Activated CD8-positive, alpha-beta T cell treated with anti-CD3 and anti-CD28 coated beads, Interleukin-2, amount 10 ng/mL, durations not matched to agents 7 days and 5 days (primary cell): ENCODE data around the gene CCR5. TPM values are rescaled to one million over a fixed set of nuclear protein-coding genes. Genes with fewer than 3 reads are reported as not detected.
A peak's percentile ranks its signal among the peaks of the same experiment; 100 is the strongest.

ENCODE experiments used
- ATAC-seq: fragments of 150-1000 bp; cut with Tn5 transposase; one replicate; pipeline ENCODE4 v1.10.0; 2021; ENCODE audit warnings: moderate library complexity
- CTCF ChIA-PET: fragments of 350-600 bp; sonication (Branson Sonifier 250); formaldehyde crosslinking; loops from one replicate; lab custom pipeline; 2021; ENCODE audit warnings: antibody characterized with exemption; lab: Charles Lee
- POLR2A ChIA-PET: fragments of 350-600 bp; sonication (Branson Sonifier 250); formaldehyde crosslinking; loops from one replicate; lab custom pipeline; 2021; ENCODE audit warnings: antibody characterized with exemption; lab: Charles Lee
- DNase-seq: peaks from one replicate; pipeline ENCODE4 v3.0.0-alpha.2; 2020
- H3K27ac Mint-ChIP-seq: one replicate; pipeline ENCODE4 v1.8.0; 2021; ENCODE audit warnings: mild to moderate bottlenecking, mixed read lengths
- H3K27me3 Mint-ChIP-seq: one replicate; pipeline ENCODE4 v1.8.0; 2021; ENCODE audit warnings: low read depth, mixed read lengths
- H3K36me3 Mint-ChIP-seq: one replicate; pipeline ENCODE4 v1.8.0; 2021; ENCODE audit warnings: low read depth, mixed read lengths
- H3K4me1 Mint-ChIP-seq: one replicate; pipeline ENCODE4 v1.8.0; 2021; ENCODE audit warnings: low read depth, mixed read lengths
- H3K4me3 Mint-ChIP-seq: one replicate; pipeline ENCODE4 v1.8.0; 2021; ENCODE audit warnings: mild to moderate bottlenecking, mixed read lengths
- H3K9me3 Mint-ChIP-seq: one replicate; pipeline ENCODE4 v1.8.0; 2022; ENCODE audit warnings: mixed read lengths; ENCODE audit not compliant: insufficient read depth
- total RNA-seq, 2 experiments: library from RNA; stranded (reverse); gene quantifications; one replicate each; pipeline ENCODE4 v1.2.3, GENCODE V29; 2021

The CCR5 gene
- total RNA-seq, 2 experiments from 2014 or later = 38.4 to 38.8 TPM

- POLR2A ChIA-PET = interaction anchor here (1.0 to 4.4 kb wide), 3 partner anchors 11 to 20 kb away, joined by 3 to 28 read pairs (median 4); partner anchors contain the start of gene CCR5
- peak overlapping the region; percentile 59 for H3K4me3 Mint-ChIP-seq
- H3K27me3 Mint-ChIP-seq = no peaks in the 10 kb centered on the region
- DNase-seq = no peak
- H3K27ac Mint-ChIP-seq = peak overlapping the region; percentile 91
- ATAC-seq = peak; percentile 14
- H3K9me3 Mint-ChIP-seq = peaks cover 41% of the 10 kb centered on the region
- H3K4me1 Mint-ChIP-seq = peaks cover 73% of the 10 kb centered on the region
- H3K36me3 Mint-ChIP-seq = peaks cover 54% of the 10 kb centered on the region
- CTCF ChIA-PET = interaction anchor here (0.8 to 10.1 kb wide), 10 partner anchors 20 to 247 kb away, joined by 3 to 198 read pairs (median 4); partner anchors contain the start of genes CCR1 and CCR5
Measured at GRCh38 chr3:46348823-46349482, 21.8 kb upstream of the CCR5 start.

- peaks cover 56% of the 10 kb centered on the region for H3K36me3 Mint-ChIP-seq
- no peaks in the 10 kb centered on the region for H3K27me3 Mint-ChIP-seq
- ATAC-seq (peak; percentile 54), DNase-seq (peak; percentile 68)
- H3K4me1 Mint-ChIP-seq = peaks cover 80% of the 10 kb centered on the region
- peaks cover 37% of the 10 kb centered on the region for H3K9me3 Mint-ChIP-seq
- H3K4me3 Mint-ChIP-seq = peak overlapping the region; percentile 59
- peak overlapping the region; percentile 91 for H3K27ac Mint-ChIP-seq
- POLR2A ChIA-PET = interaction anchor here (0.8 to 4.4 kb wide), 5 partner anchors 15 to 141 kb away, joined by 3 to 28 read pairs (median 4); partner anchors contain the start of genes CCR1 and CCR5
- CTCF ChIA-PET = interaction anchor here (0.8 to 10.1 kb wide), 14 partner anchors 14 to 262 kb away, joined by 3 to 198 read pairs (median 6); partner anchors contain the start of genes CCR1 and CCR5
Measured at GRCh38 chr3:46349484-46350261, 21.1 kb upstream of the CCR5 start.

GRCh38 chr3:46350262-46350565 lies 20.5 kb upstream of the CCR5 start:
- ATAC-seq (peak; percentile 14), DNase-seq (no peak)
- H3K27me3 Mint-ChIP-seq = peaks cover 2% of the 10 kb centered on the region
- peaks cover 84% of the 10 kb centered on the region for H3K4me1 Mint-ChIP-seq
- ChIA-PET POLR2A (interaction anchor here (0.8 to 4.4 kb wide), 5 partner anchors 19 to 142 kb away, joined by 3 to 28 read pairs (median 5); partner anchors contain the start of genes CCR1 and CCR5), CTCF (interaction anchor here (0.8 to 10.1 kb wide), 10 partner anchors 15 to 263 kb away, joined by 3 to 198 read pairs (median 8); partner anchors contain the start of genes CCR1 and CCR5)
- peaks cover 35% of the 10 kb centered on the region for H3K9me3 Mint-ChIP-seq
- H3K4me3 Mint-ChIP-seq = peak overlapping the region; percentile 59
- peaks cover 56% of the 10 kb centered on the region for H3K36me3 Mint-ChIP-seq
- H3K27ac Mint-ChIP-seq = peak overlapping the region; percentile 91

- ATAC-seq (no peak), DNase-seq (no peak)
- ChIA-PET POLR2A (interaction anchor here (2.0 to 4.4 kb wide), 2 partner anchors 17 to 51 kb away, joined by 10 to 28 read pairs; partner anchors contain the start of gene CCR5), CTCF (interaction anchor here (1.0 to 10.1 kb wide), 10 partner anchors 8 to 137 kb away, joined by 3 to 198 read pairs (median 6); partner anchors contain the start of gene CCR5)
- H3K9me3 Mint-ChIP-seq = peaks cover 22% of the 10 kb centered on the region
- H3K4me1 Mint-ChIP-seq = peaks cover 95% of the 10 kb centered on the region
- no peak overlapping the region for H3K4me3 Mint-ChIP-seq
- peaks cover 2% of the 10 kb centered on the region for H3K27me3 Mint-ChIP-seq
- peak overlapping the region; percentile 4 for H3K27ac Mint-ChIP-seq
- H3K36me3 Mint-ChIP-seq = peaks cover 57% of the 10 kb centered on the region
Measured at GRCh38 chr3:46351646-46352045, 19.1 kb upstream of the CCR5 start.

GRCh38 chr3:46353090-46353489 lies 17.7 kb upstream of the CCR5 start:
- peaks cover 2% of the 10 kb centered on the region for H3K27me3 Mint-ChIP-seq
- H3K9me3 Mint-ChIP-seq = peaks cover 8% of the 10 kb centered on the region
- peak overlapping the region; percentile 43 for H3K4me3 Mint-ChIP-seq
- peak overlapping the region; percentile 73 for H3K27ac Mint-ChIP-seq
- DNase-seq (no peak), ATAC-seq (peak; percentile 21)
- peaks cover 97% of the 10 kb centered on the region for H3K4me1 Mint-ChIP-seq
- H3K36me3 Mint-ChIP-seq = peaks cover 58% of the 10 kb centered on the region
- ChIA-PET POLR2A (interaction anchor here (1.7 to 3.3 kb wide), 2 partner anchors 16 to 69 kb away, joined by 9 to 23 read pairs; partner anchors contain the start of gene CCR5), CTCF (interaction anchor here (1.4 to 10.1 kb wide), 6 partner anchors 11 to 275 kb away, joined by 4 to 198 read pairs (median 13); partner anchors contain the start of gene CCR5)

GRCh38 chr3:46353647-46354410 lies 16.9 kb upstream of the CCR5 start, which contains the start of gene CCR2:
TSS of gene CCR2 (plus strand) at chr3:46354111. CDS start at chr3:46357528, 3,417 bp downstream.
- H3K9me3 Mint-ChIP-seq = peaks cover under 1% of the 10 kb centered on the region
- H3K4me1 Mint-ChIP-seq = peaks cover 97% of the 10 kb centered on the region
- ChIA-PET POLR2A (interaction anchor here (0.7 to 3.3 kb wide), 5 partner anchors 16 to 256 kb away, joined by 3 to 23 read pairs (median 3); partner anchors contain the start of gene CCR5), CTCF (interaction anchor here (1.0 to 10.1 kb wide), 14 partner anchors 10 to 426 kb away, joined by 3 to 198 read pairs (median 4); partner anchors contain the start of genes CCR1 and CCR5)
- DNase-seq (no peak), ATAC-seq (peak; percentile 46)
- peaks cover 58% of the 10 kb centered on the region for H3K36me3 Mint-ChIP-seq
- peak within 1 kb of the TSS; percentile 91 for H3K27ac Mint-ChIP-seq
- peaks cover 2% of the 10 kb centered on the region for H3K27me3 Mint-ChIP-seq
- H3K4me3 Mint-ChIP-seq = peak within 1 kb of the TSS; percentile 85

- H3K9me3 Mint-ChIP-seq = no peaks in the 10 kb centered on the region
- CTCF ChIA-PET = interaction anchor here (1.0 to 10.1 kb wide), 14 partner anchors 15 to 426 kb away, joined by 3 to 198 read pairs (median 4); partner anchors contain the start of genes CCR1 and CCR5
- POLR2A ChIA-PET = interaction anchor here (0.7 to 3.3 kb wide), 8 partner anchors 15 to 256 kb away, joined by 3 to 23 read pairs (median 3); partner anchors contain the start of gene CCR5
- H3K4me1 Mint-ChIP-seq = peaks cover 95% of the 10 kb centered on the region
- H3K27ac Mint-ChIP-seq = peak overlapping the region; percentile 91
- peaks cover 2% of the 10 kb centered on the region for H3K27me3 Mint-ChIP-seq
- no peak for DNase-seq
- ATAC-seq = no peak
- peak overlapping the region; percentile 85 for H3K4me3 Mint-ChIP-seq
- H3K36me3 Mint-ChIP-seq = peaks cover 61% of the 10 kb centered on the region
Measured at GRCh38 chr3:46354478-46354877, 16.3 kb upstream of the CCR5 start.

- H3K4me3 Mint-ChIP-seq = peak overlapping the region; percentile 85
- peaks cover 94% of the 10 kb centered on the region for H3K4me1 Mint-ChIP-seq
- POLR2A ChIA-PET = interaction anchor here (0.8 to 3.3 kb wide), 5 partner anchors 14 to 140 kb away, joined by 3 to 23 read pairs (median 3); partner anchors contain the start of gene CCR5
Measured at GRCh38 chr3:46354984-46355383, 15.8 kb upstream of the CCR5 start.

GRCh38 chr3:46356276-46356675 lies 14.5 kb upstream of the CCR5 start:
- peaks cover 94% of the 10 kb centered on the region for H3K4me1 Mint-ChIP-seq
- H3K36me3 Mint-ChIP-seq = peaks cover 74% of the 10 kb centered on the region
- ATAC-seq = no peak
- peak overlapping the region; percentile 85 for H3K4me3 Mint-ChIP-seq
- H3K9me3 Mint-ChIP-seq = no peaks in the 10 kb centered on the region
- peaks cover 2% of the 10 kb centered on the region for H3K27me3 Mint-ChIP-seq
- DNase-seq = no peak
- ChIA-PET CTCF (interaction anchor here (1.0 to 10.1 kb wide), 2 partner anchors 13 to 80 kb away, joined by 3 to 198 read pairs; partner anchors contain the start of gene CCR5), POLR2A (no interaction called here)
- peak overlapping the region; percentile 91 for H3K27ac Mint-ChIP-seq

More at GRCh38 chr3:46354984-46355383, 15.8 kb upstream of the CCR5 start:
- CTCF ChIA-PET = interaction anchor here (0.8 to 10.1 kb wide), 13 partner anchors 10 to 427 kb away, joined by 3 to 198 read pairs (median 4); partner anchors contain the start of genes CCR1 and CCR5
- H3K36me3 Mint-ChIP-seq = peaks cover 65% of the 10 kb centered on the region
- H3K27ac Mint-ChIP-seq = peak overlapping the region; percentile 91
- ATAC-seq (no peak), DNase-seq (no peak)
- no peaks in the 10 kb centered on the region for H3K9me3 Mint-ChIP-seq
- peaks cover 2% of the 10 kb centered on the region for H3K27me3 Mint-ChIP-seq

- peak overlapping the region; percentile 85 for H3K4me3 Mint-ChIP-seq
- no peaks in the 10 kb centered on the region for H3K9me3 Mint-ChIP-seq
- peaks cover 2% of the 10 kb centered on the region for H3K27me3 Mint-ChIP-seq
- H3K4me1 Mint-ChIP-seq = peaks cover 94% of the 10 kb centered on the region
- ChIA-PET POLR2A (no interaction called here), CTCF (interaction anchor here (1.0 to 10.1 kb wide), 2 partner anchors 12 to 81 kb away, joined by 3 to 198 read pairs; partner anchors contain the start of gene CCR5)
- no peak overlapping the region for H3K27ac Mint-ChIP-seq
- ATAC-seq (no peak), DNase-seq (no peak)
- peaks cover 76% of the 10 kb centered on the region for H3K36me3 Mint-ChIP-seq
Measured at GRCh38 chr3:46356909-46357308, 13.8 kb upstream of the CCR5 start.
